ENCODE results near the gene PBXIP1. TPM values are rescaled to one million over a fixed set of nuclear protein-coding genes. Genes with fewer than 3 reads are reported as not detected.

Gene PBXIP1
- total RNA-seq: 41.5 and 42.0 TPM in 2 replicates

GRCh38 chr1:154955718-154956543, at the start of gene PBXIP1:
TSS of gene PBXIP1 (minus strand) at chr1:154956099. CDS start at chr1:154953721, 2,378 bp downstream.

GRCh38 chr1:155002464-155003226, 46.7 kb upstream of the PBXIP1 start, which contains the start of gene ZBTB7B:
TSS of gene ZBTB7B (plus strand) at chr1:155002802. CDS start at chr1:155014661, 11,859 bp downstream.

GRCh38 chr1:154993572-154994268, 37.8 kb upstream of the PBXIP1 start, which contains the start of gene LENEP:
TSS of gene LENEP (plus strand) at chr1:154993586. CDS start at chr1:154993608, 22 bp downstream.

GRCh38 chr1:154982897-154983648, 27.2 kb upstream of the PBXIP1 start, which contains the start of gene FLAD1:
TSS of gene FLAD1 (plus strand) at chr1:154983344. CDS start at chr1:154983695, 351 bp downstream.

GRCh38 chr1:154974102-154974807, 18.4 kb upstream of the PBXIP1 start, which contains the start of gene CKS1B:
TSS of gene CKS1B (plus strand) at chr1:154974681. CDS start at chr1:154974746, 65 bp downstream.

GRCh38 chr1:154970631-154971340, 14.9 kb upstream of the PBXIP1 start, which contains the start of gene SHC1:
TSS of gene SHC1 (minus strand) at chr1:154970747. CDS start at chr1:154970526, 221 bp downstream.

GRCh38 chr1:154961207-154962155, 5.6 kb upstream of the PBXIP1 start, which contains the start of gene PYGO2:
TSS of gene PYGO2 (minus strand) at chr1:154961782. CDS start at chr1:154961576, 206 bp downstream.

GRCh38 chr1:154936555-154937084, 19.3 kb downstream of the PBXIP1 start, which contains the start of gene PMVK:
TSS of gene PMVK (minus strand) at chr1:154936719. CDS start at chr1:154936685, 34 bp downstream.

Small RNA genes within 50 kb of the gene (small RNA-seq; reads per million reads assigned to genes)
- gene MIR4258 (not detected), gene RF00017 (not detected)

Other genes starting within 250 kb of the PBXIP1 start
- 0.40 and 0.93 TPM in 2 replicates for gene KCNN3, start 85.8 kb downstream of the PBXIP1 start, total RNA-seq
- 9.2 and 10.5 TPM in 2 replicates for gene PMVK, start 19.4 kb downstream of the PBXIP1 start, total RNA-seq
- 11.3 and 12.6 TPM in 2 replicates for gene PYGO2, start 5.7 kb upstream of the PBXIP1 start, total RNA-seq
- gene SHC1, start 14.6 kb upstream of the PBXIP1 start, total RNA-seq: 248 and 273 TPM in 2 replicates
- gene CKS1B, start 18.6 kb upstream of the PBXIP1 start, total RNA-seq: 116 and 126 TPM in 2 replicates
- 21.6 and 22.3 TPM in 2 replicates for gene FLAD1, start 27.2 kb upstream of the PBXIP1 start, total RNA-seq
- gene LENEP, start 37.5 kb upstream of the PBXIP1 start, total RNA-seq: 0.40 TPM in 1 of 2 replicates, not detected in the other
- gene ZBTB7B, start 46.7 kb upstream of the PBXIP1 start, total RNA-seq: 10.2 and 15.0 TPM in 2 replicates
- 0.29 TPM in 1 of 2 replicates, not detected in the other for gene DCST2, start 77.7 kb upstream of the PBXIP1 start, total RNA-seq
- not detected in 2 replicates for gene DCST1, start 77.7 kb upstream of the PBXIP1 start, total RNA-seq
- 172 and 268 TPM in 2 replicates for gene ADAM15, start 95.2 kb upstream of the PBXIP1 start, total RNA-seq
- gene EFNA4, start 107.6 kb upstream of the PBXIP1 start, total RNA-seq: 4.0 and 7.0 TPM in 2 replicates
- 0.66 and 1.9 TPM in 2 replicates for gene EFNA3, start 122.7 kb upstream of the PBXIP1 start, total RNA-seq
- gene EFNA1, start 171.8 kb upstream of the PBXIP1 start, total RNA-seq: 30.5 and 45.1 TPM in 2 replicates
- 24.3 and 39.1 TPM in 2 replicates for gene SLC50A1, start 179.8 kb upstream of the PBXIP1 start, total RNA-seq
- gene DPM3, start 184.4 kb upstream of the PBXIP1 start, total RNA-seq: 23.7 and 37.9 TPM in 2 replicates
- gene KRTCAP2, start 217.2 kb upstream of the PBXIP1 start, total RNA-seq: 77.7 and 105 TPM in 2 replicates
- gene TRIM46, start 217.8 kb upstream of the PBXIP1 start, total RNA-seq: 5.7 and 7.2 TPM in 2 replicates

Measured in thoracic aorta endothelial cell (primary cell).